Activated CD4-positive, alpha-beta T cell treated with anti-CD3 and anti-CD28 coated beads, Interleukin-2, amount 10 ng/mL, durations not matched to agents 7 days and 5 days (primary cell): ENCODE data around the gene SCGB1C1. TPM values are rescaled to one million over a fixed set of nuclear protein-coding genes. Genes with fewer than 3 reads are reported as not detected.

ENCODE experiments used
- CTCF ChIA-PET: fragments of 350-600 bp; sonication (Branson Sonifier 250); formaldehyde crosslinking; loops from one replicate; lab custom pipeline; 2021; ENCODE audit warnings: antibody characterized with exemption; lab: Charles Lee
- POLR2A ChIA-PET: fragments of 350-600 bp; sonication (Branson Sonifier 250); formaldehyde crosslinking; loops from one replicate; lab custom pipeline; 2021; ENCODE audit warnings: antibody characterized with exemption; lab: Charles Lee
- DNase-seq: peaks from one replicate; pipeline ENCODE4 v3.0.0-alpha.2; 2020
- H3K27ac Mint-ChIP-seq: one replicate; pipeline ENCODE4 v1.8.0; 2021; ENCODE audit warnings: mild to moderate bottlenecking, moderate library complexity, mixed read lengths
- H3K27me3 Mint-ChIP-seq: one replicate; pipeline ENCODE4 v1.8.0; 2021; ENCODE audit warnings: mixed read lengths
- H3K36me3 Mint-ChIP-seq: one replicate; pipeline ENCODE4 v1.8.0; 2021; ENCODE audit warnings: low read depth, mixed read lengths
- H3K4me1 Mint-ChIP-seq: one replicate; pipeline ENCODE4 v1.8.0; 2021; ENCODE audit warnings: mixed read lengths
- H3K4me3 Mint-ChIP-seq: one replicate; pipeline ENCODE4 v1.8.0; 2021; ENCODE audit warnings: mild to moderate bottlenecking, moderate library complexity, mixed read lengths
- H3K9me3 Mint-ChIP-seq: one replicate; pipeline ENCODE4 v1.8.0; 2021; ENCODE audit warnings: mixed read lengths
- total RNA-seq, 2 experiments: library from RNA; stranded (reverse); gene quantifications; one replicate each; pipeline ENCODE4 v1.2.3, GENCODE V29; 2021

Gene SCGB1C1
- total RNA-seq, 2 experiments from 2014 or later, result not detected

DNA sequence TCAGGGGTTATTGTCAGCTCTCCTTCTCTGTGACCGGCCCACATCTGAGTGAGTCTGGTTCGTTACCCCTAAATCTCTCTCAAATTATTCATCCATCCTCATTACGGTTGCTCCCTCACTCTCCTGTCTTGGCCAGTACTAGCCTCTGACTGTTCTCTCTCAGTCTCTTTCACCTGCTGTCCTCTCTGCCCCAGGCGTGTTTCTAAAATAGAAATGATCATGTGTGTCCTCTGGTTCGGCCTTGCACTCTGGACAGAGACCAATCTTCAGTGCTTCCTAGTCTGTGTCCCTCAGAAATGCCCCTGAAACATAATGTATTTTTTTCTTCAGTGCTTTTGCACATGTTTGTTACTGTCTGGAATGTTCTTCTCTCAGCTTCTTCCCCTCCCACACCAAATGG lies 48.8 kb downstream of the SCGB1C1 start:
- ChIA-PET POLR2A (no interaction called here), CTCF (interaction anchor here (1.4 to 3.0 kb wide), 2 partner anchors 9 to 27 kb away, joined by 4 to 13 read pairs; no protein-coding TSS in a partner anchor)
- Mint-ChIP-seq H3K27me3 (no peaks in the 10 kb centered on the region), H3K9me3 (no peaks in the 10 kb centered on the region), H3K4me1 (peaks cover 54% of the 10 kb centered on the region), H3K36me3 (peaks cover 53% of the 10 kb centered on the region), H3K4me3 (no peak overlapping the region), H3K27ac (no peak overlapping the region)
- no peak for DNase-seq

Other genes with a start within 250 kb of the SCGB1C1 start
- 10 to 100 TPM; 29.7 to 33.2 TPM for gene BET1L, start 14.3 kb downstream of the SCGB1C1 start, total RNA-seq
- gene RIC8A, start 14.6 kb downstream of the SCGB1C1 start, total RNA-seq, result 100 to 1,000 TPM; 111 to 124 TPM
- gene SIRT3, start 43.3 kb downstream of the SCGB1C1 start, total RNA-seq, result 10 to 100 TPM; 11.3 to 12.7 TPM
- gene PSMD13, start 43.9 kb downstream of the SCGB1C1 start, total RNA-seq, result 100 to 1,000 TPM; 125 to 153 TPM
- gene NLRP6, start 85.3 kb downstream of the SCGB1C1 start, total RNA-seq, result 1 to 10 TPM; 5.5 to 6.5 TPM
- gene PGGHG, start 96.0 kb downstream of the SCGB1C1 start, total RNA-seq, result 100 to 1,000 TPM; 325 to 377 TPM
- gene IFITM5, start 106.4 kb downstream of the SCGB1C1 start, total RNA-seq, result not detected
- 1,000 to 10,000 TPM; 1,561 to 1,733 TPM for gene IFITM2, start 114.7 kb downstream of the SCGB1C1 start, total RNA-seq
- gene IFITM1, start 121.0 kb downstream of the SCGB1C1 start, total RNA-seq, result 1,000 to 10,000 TPM; 1,306 to 1,465 TPM
- 100 to 1,000 TPM; 213 to 271 TPM for gene IFITM3, start 127.8 kb downstream of the SCGB1C1 start, total RNA-seq
- 1 to 10 TPM; 1.5 to 1.6 TPM for gene B4GALNT4, start 176.4 kb downstream of the SCGB1C1 start, total RNA-seq
- gene PKP3, start 201.1 kb downstream of the SCGB1C1 start, total RNA-seq, result not detected
- gene SIGIRR, start 221.9 kb downstream of the SCGB1C1 start, total RNA-seq, result 100 to 1,000 TPM; 226 to 255 TPM
- gene ANO9, start 248.9 kb downstream of the SCGB1C1 start, total RNA-seq, result 10 to 100 TPM; 88.2 to 94.2 TPM